ENCODE results near the gene ENPP7.
"Not testable (repeated sequence)": the region's sequence is repeated elsewhere in the genome, so short reads cannot be mapped to it uniquely, and the experiment has no call there.

ENPP7 gene

GRCh38 chr17:79750650-79751545, 20.2 kb downstream of the ENPP7 start:
- DNase-seq = no peak

- peak; percentile 19 to 28 for DNase-seq
Measured at GRCh38 chr17:79752175-79752574, 21.4 kb downstream of the ENPP7 start.

GRCh38 chr17:79754370-79754769, 23.6 kb downstream of the ENPP7 start:
- DNase-seq = no peak

- DNase-seq = not testable (repeated sequence)
Measured at GRCh38 chr17:79754903-79755302, 24.2 kb downstream of the ENPP7 start.

GRCh38 chr17:79755591-79755990, 24.8 kb downstream of the ENPP7 start:
- no peak for DNase-seq

- DNase-seq = no peak
Measured at GRCh38 chr17:79757140-79757745, 26.5 kb downstream of the ENPP7 start.

- no peak for DNase-seq
Measured at GRCh38 chr17:79758271-79758670, 27.5 kb downstream of the ENPP7 start.

GRCh38 chr17:79760197-79760906, 29.6 kb downstream of the ENPP7 start:
- DNase-seq = no peak

GRCh38 chr17:79761894-79762589, 31.3 kb downstream of the ENPP7 start:
- DNase-seq = no peak

- DNase-seq = no peak
Measured at GRCh38 chr17:79765708-79766107, 35.0 kb downstream of the ENPP7 start.

GRCh38 chr17:79769570-79770506, 39.1 kb downstream of the ENPP7 start:
- no peak for DNase-seq

GRCh38 chr17:79771276-79771675, 40.5 kb downstream of the ENPP7 start:
- no peak for DNase-seq

GRCh38 chr17:79772726-79773125, 42.0 kb downstream of the ENPP7 start:
- DNase-seq = not testable (repeated sequence)

GRCh38 chr17:79774561-79774975, 43.8 kb downstream of the ENPP7 start:
- DNase-seq = no peak

GRCh38 chr17:79775632-79776031, 44.9 kb downstream of the ENPP7 start:
- DNase-seq = no peak

GRCh38 chr17:79776376-79777119, 45.8 kb downstream of the ENPP7 start:
- DNase-seq = no peak

GRCh38 chr17:79777120-79777893, 46.6 kb downstream of the ENPP7 start:
- no peak for DNase-seq

GRCh38 chr17:79777894-79778503, 47.3 kb downstream of the ENPP7 start, which contains the start of gene CBX2:
Gene CBX2, plus strand, starts transcription at chr17:79778148. Its CDS starts 88 bp downstream, at chr17:79778236.
- DNase-seq = peak; percentile 67 to 76

- DNase-seq = no peak
Measured at GRCh38 chr17:79778504-79779083, 47.9 kb downstream of the ENPP7 start.
